GM18858 (cell line): Measurements from ENCODE around the gene OR7C1.
"Not testable (repeated sequence)": the region's sequence is repeated elsewhere in the genome, so short reads cannot be mapped to it uniquely, and the experiment has no call there.

ENCODE experiments used
- ATAC-seq: cut with Tn5 transposase; IDR thresholded peaks from one replicate; pipeline ENCODE4 v1.9.1; 2021; ENCODE audit not compliant: unreplicated experiment

Gene OR7C1

DNA sequence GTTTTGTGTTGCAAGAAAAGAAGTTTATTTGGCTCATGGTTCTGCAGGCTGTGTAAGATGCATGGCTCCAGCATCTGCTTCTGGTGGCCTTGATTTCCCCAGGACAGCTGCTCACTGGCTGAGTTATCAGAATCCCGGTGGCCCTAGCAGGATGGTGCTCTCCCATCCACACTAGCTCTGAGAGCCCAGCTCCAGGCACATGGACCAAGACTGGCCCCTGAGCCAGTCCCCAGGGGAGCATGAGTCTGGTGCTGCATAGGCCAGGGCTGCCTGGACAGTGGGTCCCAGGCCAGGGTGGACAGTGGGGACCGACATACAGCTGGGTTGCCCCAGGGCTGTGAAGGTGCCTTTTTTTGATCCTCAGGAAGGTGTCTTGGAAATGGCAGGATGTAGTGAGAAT, 67.0 kb downstream of the OR7C1 start:
- no peak for ATAC-seq

DNA sequence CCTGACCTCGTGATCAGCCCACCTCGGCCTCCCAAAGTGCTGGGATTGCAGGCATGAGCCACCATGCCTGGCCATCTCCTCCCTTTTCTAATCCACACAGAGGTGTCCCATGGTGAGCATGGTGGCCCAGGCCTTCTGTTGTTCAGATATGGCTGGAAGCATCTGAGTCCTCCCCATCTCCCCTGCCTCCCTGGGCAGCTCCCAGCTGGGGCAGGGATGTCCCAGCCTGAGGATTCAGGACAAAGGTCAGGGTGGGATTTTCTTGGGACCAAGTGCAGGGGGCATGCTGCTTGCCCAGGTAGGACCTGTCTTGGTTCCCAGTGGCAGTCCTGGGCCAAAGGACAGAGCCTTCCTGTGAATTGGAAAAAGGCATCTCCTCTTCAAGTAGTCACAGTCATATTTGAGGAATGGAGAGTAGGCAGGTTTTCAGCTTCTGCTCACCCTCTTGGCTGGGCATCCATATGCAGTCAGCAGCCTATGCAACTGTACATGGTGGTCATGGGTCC, 67.5 kb downstream of the OR7C1 start:
- no peak for ATAC-seq

DNA sequence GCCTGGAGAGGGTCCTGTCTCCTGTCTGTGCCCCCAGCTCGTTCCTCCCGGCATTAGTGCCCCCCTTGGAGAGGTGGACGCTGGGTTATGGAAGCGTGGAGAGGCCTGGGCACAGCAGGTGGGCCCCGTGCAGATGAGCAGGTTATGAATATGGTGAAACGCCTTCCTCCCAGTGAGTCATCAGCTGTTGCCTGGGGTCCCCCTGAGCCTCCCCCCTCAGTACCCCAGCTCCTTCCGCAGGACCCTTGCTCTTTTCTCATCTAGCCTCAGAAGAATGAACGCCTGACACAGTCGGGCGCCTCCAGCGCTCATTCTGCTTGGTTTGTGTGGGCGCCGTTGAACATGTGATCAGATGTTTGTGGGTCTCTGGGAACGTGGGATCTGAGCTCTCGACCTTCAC, 69.1 kb downstream of the OR7C1 start:
- ATAC-seq, result not testable (repeated sequence)

DNA sequence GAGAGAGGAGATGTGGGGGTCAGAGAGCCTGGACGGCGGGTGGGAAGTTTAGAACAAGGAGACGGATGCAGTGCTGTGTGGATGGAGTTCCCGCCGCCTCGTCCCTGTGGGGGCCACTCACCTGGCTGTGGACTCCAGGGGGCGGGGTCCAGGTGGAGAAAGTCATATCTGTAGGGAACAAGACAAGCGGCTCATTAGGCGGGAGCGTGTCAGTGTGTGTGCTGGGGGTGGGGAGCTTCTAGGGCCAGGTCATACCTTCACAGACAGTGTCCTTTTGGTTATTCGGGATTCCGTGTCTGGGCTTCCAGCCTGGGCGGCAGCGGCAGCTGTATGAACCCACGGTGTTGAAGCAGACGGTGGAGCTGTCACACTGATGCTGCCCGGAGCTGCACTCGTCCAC, 69.6 kb downstream of the OR7C1 start:
- not testable (repeated sequence) for ATAC-seq

DNA sequence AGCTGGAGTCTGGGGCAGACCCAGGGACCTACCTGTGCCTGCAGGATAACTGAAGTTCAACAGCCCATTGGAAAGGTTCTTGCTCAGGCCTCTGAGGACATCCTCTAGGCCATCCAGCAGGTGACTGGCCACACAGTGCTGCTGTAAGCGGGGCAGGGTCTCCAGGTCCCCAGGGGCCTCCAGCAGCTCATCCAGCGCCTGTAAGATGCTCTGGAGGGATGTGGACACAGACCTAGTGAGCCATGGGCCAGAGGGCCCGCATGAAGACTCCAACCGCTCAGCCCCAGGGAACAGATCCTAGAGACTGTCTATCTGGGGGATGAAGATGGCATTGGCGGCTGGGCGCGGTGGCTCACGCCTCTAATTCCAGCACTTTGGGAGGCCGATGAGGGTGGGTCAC, 70.6 kb downstream of the OR7C1 start:
- ATAC-seq, result no peak

DNA sequence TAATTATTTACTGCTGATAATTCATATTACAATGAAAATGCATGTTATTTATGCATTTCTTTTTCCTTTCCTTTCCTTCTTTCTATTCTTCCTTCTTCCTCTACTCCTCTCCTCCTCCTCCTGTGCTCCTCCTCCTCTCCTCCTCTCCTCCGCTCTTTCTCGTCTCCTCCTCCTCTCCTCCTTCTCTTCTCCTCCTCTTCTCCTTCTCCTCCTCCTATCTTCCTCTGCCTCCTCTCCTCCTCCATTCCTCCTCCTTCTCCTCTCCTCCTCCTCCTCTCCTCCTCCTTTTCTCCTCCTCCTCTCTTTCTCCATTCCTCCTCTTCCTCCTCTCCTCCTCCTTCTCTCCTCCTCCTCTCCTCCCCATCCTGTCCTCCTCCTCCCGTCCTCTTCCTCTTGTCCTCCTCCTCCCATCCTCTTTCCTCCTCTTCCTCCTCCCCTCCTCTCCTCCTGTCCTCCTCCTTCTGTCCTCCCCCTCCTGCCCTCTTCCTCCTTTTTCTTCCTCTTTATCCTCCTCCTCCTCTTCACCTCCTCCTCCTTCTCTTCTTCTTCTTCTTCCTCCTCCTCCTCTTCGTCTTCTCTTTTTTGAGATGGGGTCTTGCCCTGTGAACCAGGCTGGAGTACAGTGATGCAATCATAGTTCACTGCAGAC, 71.4 kb downstream of the OR7C1 start:
- no peak for ATAC-seq

DNA sequence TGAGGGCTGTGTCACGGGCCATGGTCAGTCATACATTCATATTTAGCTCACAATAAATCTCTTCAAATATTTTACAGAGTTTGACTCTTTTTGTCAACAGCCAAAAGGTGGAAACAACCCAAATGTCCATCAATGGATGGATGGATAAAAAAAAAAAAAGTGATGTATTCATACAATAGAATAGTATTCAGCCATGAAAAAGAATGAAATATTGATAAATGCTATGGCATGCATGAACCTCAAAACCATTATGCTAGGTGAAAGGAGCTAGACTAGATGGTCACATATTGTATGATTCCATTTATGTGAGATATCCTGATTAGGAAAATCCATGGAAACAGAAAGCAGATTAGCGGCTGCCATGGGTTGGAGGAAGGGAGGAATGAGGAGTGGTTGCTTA, 72.9 kb downstream of the OR7C1 start:
- ATAC-seq, result no peak

DNA sequence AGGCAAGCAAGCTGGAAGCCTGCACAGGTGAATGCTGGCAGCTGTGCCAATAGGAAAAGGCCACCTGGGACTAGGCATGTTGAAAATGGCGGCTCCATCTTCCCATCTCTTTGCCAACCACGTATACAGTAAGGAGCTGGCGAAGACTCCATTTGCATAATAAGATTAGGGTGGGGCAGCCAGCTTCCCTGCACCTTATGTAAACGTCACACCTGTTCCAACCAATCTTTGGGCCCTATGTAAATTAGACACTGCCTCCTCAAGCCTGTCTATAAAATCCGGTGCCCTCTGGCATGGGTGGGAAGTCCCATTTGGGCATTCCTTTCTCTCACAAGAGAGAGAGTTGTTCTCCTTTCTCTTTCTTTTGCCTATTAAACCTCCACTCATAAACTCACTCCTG, 73.4 kb downstream of the OR7C1 start:
- ATAC-seq, result no peak

DNA sequence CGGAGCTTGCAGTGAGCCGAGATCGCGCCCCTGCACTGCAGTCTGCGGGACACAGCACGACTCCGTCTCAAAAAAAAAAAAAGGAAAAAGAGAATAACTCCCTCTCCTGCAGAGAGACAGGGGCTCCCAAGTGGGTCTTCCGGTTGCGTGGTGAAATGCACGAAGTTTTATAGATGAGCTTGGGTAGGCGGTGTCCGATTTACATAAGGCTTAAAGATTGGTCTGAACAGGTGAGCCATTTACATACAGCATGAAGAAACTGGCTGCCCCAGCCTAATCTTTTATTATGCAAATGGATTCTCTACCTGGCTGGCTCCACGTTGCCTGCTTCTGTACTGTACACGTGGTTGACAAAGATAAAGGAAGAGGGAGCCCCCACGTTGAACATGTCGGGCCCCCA, 76.2 kb downstream of the OR7C1 start:
- ATAC-seq, result no peak

DNA sequence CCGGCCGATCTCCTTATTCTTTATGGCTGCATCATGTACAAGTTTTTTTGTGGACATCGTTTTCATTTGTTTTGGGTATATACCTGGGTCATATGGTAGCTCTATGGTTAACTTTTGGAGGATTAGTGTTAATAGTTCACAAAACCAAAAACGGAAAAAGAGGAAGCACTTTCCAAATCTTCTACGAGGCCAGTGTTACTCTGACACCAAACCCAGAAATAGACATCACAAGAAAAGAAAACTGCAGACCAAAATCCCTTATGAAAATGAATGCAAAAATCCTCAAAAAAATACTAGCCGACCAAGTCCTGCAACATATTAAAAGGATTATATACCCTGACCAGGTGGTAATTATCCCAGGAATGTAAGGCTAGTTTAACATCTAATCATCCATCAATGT, 86.4 kb downstream of the OR7C1 start:
- ATAC-seq, result no peak
